Measurements from ENCODE around the gene NFIL3. TPM values are rescaled to one million over a fixed set of nuclear protein-coding genes. Genes with fewer than 3 reads are reported as not detected.
A peak's percentile ranks its signal among the peaks of the same experiment; 100 is the strongest.

The NFIL3 gene
- total RNA-seq, 1 donor from 2014 or later = 25.7 TPM

DNA sequence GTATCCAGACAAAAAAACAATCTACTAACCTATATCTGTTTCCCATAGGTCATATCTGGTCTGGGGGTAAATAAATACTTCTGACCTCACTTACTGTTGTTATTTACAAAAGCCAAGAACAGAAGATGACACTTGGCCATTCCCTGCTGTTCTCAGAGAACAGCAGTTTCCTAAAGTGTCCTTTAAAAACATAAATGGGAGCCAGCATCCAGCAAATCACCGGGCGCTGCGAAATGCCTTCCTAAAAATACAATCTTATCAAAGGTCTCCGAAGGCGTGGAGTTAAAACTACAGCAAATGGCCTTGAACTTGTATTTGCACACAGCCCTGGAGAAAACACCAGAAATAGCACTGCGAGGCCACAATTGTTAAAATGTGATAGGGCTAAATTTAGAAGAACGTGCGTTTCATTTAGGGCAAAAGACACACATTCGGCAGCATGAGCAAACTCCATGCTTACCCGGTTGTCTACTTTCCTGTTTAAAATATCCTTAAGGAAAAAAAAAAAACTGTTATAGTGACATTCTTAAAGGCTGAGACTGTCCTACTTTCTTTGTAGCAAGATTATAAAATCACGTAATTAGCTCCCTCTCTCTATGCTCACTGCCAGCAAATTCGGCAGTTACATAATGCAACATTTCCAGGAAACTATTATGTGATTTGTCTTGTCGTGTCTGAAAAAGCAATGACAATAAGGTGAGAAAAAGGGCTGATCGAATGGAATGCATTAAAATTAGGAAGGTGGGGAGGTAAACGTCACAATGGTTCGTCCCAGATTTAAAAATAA, 1.5 kb downstream of the NFIL3 start:
- Histone ChIP-seq H3K4me3 (peak overlapping the region; percentile 70), H3K9me3 (no peaks in the 10 kb centered on the region), H3K27ac (peak overlapping the region; percentile 87), H3K27me3 (ENCODE audit: low read depth) (no peaks in the 10 kb centered on the region), H3K4me1 (peaks cover 56% of the 10 kb centered on the region), H3K36me3 (no peaks in the 10 kb centered on the region)
- TF ChIP-seq, protein P1, sequence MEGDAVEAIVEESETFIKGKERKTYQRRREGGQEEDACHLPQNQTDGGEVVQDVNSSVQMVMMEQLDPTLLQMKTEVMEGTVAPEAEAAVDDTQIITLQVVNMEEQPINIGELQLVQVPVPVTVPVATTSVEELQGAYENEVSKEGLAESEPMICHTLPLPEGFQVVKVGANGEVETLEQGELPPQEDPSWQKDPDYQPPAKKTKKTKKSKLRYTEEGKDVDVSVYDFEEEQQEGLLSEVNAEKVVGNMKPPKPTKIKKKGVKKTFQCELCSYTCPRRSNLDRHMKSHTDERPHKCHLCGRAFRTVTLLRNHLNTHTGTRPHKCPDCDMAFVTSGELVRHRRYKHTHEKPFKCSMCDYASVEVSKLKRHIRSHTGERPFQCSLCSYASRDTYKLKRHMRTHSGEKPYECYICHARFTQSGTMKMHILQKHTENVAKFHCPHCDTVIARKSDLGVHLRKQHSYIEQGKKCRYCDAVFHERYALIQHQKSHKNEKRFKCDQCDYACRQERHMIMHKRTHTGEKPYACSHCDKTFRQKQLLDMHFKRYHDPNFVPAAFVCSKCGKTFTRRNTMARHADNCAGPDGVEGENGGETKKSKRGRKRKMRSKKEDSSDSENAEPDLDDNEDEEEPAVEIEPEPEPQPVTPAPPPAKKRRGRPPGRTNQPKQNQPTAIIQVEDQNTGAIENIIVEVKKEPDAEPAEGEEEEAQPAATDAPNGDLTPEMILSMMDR (IDR thresholded peaks at IDR 0.05) = no peak
- intact Hi-C loops (cut with DNase I) = loop anchor here (10.0 kb wide), 1 partner anchor 227 kb away; no protein-coding TSS in a partner anchor
- peak in 1 of 2 donors; percentile 6 for ATAC-seq
- DNase-seq = no peak

DNA sequence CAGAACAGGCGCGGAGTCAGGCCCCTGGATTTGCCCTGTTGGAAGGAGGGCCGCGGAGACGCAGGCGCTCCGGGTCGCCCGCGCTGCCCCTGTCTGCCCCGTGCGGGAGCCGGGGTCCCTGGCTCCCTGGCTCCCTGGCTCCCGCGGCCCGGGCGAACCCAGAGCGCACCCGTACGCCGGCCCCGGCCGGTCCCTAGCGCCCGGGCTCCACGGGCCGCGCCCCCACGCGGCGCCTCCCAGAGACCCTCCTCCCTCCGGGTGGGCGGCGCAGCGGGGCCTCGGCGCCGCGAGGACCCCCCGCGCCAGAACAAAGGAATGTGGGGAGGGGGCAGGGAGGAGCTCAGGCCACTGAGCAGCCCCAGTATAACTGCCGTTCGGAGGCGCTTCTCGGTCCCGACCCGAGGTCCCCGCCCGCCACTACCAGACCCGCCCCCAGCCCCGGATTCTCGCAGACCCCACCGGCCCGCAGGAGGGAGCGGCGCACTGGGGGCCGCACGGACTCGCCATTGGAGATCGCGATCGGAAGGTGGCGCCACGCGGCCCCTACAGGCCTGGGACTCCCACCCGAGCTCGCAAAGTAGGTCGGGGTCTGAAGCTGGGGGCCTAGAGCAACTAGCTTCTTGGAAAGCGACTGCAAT, 2.4 kb downstream of the NFIL3 start:
- ATAC-seq = no peak

DNA sequence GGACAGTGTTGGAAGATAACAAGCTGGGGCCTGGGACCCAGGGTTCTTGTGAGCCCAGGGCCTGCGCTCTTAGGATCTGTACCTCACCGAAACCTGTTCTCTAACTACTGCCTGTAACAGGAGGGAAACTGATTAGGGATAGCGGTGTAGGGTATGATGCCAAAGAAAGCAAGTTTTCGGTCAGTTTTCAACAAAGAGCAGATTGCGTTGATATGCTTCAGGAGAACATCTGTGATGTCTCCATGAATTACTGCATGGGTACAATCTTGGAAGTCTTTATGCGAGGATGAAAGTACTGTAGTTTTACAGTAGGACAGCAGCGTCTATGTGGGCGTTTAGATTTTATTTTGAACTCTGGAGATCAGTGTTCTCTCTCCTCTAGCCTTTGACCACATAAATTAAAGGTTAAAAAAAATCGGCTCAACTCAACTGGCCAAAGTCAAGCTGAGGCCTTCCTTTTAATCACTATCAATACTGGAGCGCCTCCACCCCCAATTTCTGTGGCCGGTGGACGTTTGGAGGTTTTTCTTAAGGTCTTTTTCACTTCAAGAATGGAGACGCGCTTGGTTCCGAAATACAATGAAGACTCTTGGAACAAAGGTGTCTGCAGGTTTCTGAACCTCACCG, 3.0 kb downstream of the NFIL3 start:
- intact Hi-C loops (cut with DNase I) = loop anchor here (10.0 kb wide), 1 partner anchor 226 kb away; no protein-coding TSS in a partner anchor
- ATAC-seq = no peak
- Histone ChIP-seq H3K27me3 (ENCODE audit: low read depth) (no peaks in the 10 kb centered on the region), H3K4me3 (peak overlapping the region; percentile 70), H3K4me1 (peaks cover 59% of the 10 kb centered on the region), H3K36me3 (no peaks in the 10 kb centered on the region), H3K9me3 (no peaks in the 10 kb centered on the region), H3K27ac (peak overlapping the region; percentile 87)
- no peak for DNase-seq
- TF ChIP-seq, protein P1 (IDR thresholded peaks at IDR 0.05) = no peak

More for the DNA sequence above, 2.4 kb downstream of the NFIL3 start:
- Histone ChIP-seq H3K27me3 (ENCODE audit: low read depth) (no peaks in the 10 kb centered on the region), H3K4me1 (peaks cover 59% of the 10 kb centered on the region), H3K9me3 (no peaks in the 10 kb centered on the region), H3K4me3 (peak overlapping the region; percentile 70), H3K27ac (peak overlapping the region; percentile 87), H3K36me3 (no peaks in the 10 kb centered on the region)
- intact Hi-C loops (cut with DNase I) = loop anchor here (10.0 kb wide), 1 partner anchor 226 kb away; no protein-coding TSS in a partner anchor
- peak; percentile 52 for DNase-seq
- TF ChIP-seq, protein P1 (IDR thresholded peaks at IDR 0.05) = peak; percentile 29

DNA sequence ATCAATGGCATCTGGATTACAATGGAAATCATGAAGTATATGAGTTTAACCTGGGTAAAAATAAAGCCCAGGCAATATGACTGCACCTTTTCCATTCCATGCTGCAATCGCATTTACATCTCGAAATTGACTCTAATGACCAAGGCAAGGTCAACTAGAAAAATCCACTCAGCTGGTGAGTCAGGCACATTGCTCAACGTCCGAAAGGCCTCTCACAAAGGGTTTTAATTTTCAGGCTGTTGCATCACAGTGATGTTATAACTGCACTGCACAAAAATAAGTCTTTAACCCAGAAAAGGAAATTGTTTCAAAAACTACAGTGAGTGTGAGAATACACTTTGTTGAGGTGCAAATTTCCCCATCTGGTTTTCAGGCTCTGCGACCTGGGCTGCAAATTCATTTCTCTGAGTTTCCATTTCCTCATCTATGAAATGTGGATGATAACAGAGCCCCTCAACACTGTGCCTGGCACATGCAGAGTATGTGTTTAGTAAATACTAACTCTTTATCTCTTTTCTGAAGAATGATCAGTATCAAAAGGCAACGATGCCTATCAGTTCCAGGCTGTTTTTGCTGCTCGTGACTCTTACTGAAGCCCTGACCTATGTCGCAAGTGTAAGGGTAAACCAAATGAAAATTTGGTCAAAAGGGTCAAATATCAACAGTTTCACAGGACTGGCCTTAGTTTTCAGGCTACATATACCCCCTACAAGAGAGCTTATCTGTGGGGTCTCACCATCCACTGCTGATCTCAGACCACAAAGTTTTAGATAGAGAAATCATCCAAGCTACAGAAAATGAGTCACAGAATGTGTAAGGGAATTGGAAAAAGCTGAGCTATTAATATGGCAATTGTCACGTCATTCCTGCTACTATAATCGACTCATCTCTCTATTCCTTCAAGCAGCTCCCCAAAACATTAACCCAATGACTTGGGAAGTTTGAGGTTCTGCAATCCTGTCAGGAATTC, 4.1 kb downstream of the NFIL3 start:
- Histone ChIP-seq H3K4me3 (no peak overlapping the region), H3K9me3 (no peaks in the 10 kb centered on the region), H3K4me1 (peaks cover 48% of the 10 kb centered on the region), H3K36me3 (no peaks in the 10 kb centered on the region), H3K27me3 (ENCODE audit: low read depth) (no peaks in the 10 kb centered on the region), H3K27ac (peak overlapping the region; percentile 29)
- ATAC-seq (peak; percentile 27 to 34), DNase-seq (peak; percentile 72)
- intact Hi-C loops (cut with DNase I) = loop anchor here (10.0 kb wide), 1 partner anchor 225 kb away; no protein-coding TSS in a partner anchor
- TF ChIP-seq, protein P1 (IDR thresholded peaks at IDR 0.05) = no peak

All from lower lobe of right lung (tissue), 2 donors.